GM19468 (cell line): ENCODE data around the gene SH3TC2.

Experiments used
- ATAC-seq: cut with Tn5 transposase; IDR thresholded peaks from one replicate; pipeline ENCODE4 v1.9.1; 2021; ENCODE audit warnings: mild to moderate bottlenecking, moderate library complexity, moderate number of reproducible peaks; ENCODE audit not compliant: unreplicated experiment; ENCODE audit errors: extremely low read depth

Gene SH3TC2

DNA sequence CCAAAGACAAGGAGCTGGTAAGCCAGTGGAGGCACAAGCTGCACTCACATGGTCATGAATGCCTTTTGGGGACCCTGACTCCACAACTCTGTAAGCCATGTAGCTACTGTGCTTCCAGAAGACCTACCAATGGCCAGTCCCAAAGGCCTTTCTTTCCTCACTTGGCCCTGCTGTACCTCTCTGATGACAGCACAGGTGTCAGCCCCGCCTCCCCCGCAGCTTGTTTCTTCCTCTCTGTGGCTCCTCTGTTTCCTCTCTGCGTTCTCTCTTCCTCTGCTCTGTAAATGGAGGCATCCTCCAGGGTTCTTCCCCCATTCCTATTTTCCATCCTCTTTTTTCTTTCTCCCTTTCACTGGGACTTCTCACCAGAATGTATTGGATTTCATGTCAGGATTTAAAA lies 26.7 kb downstream of the SH3TC2 start:
- no peak for ATAC-seq

- peak; percentile 67 for ATAC-seq
Observed at GRCh38 chr5:149035372-149035790, 27.5 kb downstream of the SH3TC2 start.

GRCh38 chr5:149030838-149031397 lies 31.9 kb downstream of the SH3TC2 start:
- ATAC-seq: no peak

GRCh38 chr5:149030392-149030791 lies 32.5 kb downstream of the SH3TC2 start:
- ATAC-seq: no peak

DNA sequence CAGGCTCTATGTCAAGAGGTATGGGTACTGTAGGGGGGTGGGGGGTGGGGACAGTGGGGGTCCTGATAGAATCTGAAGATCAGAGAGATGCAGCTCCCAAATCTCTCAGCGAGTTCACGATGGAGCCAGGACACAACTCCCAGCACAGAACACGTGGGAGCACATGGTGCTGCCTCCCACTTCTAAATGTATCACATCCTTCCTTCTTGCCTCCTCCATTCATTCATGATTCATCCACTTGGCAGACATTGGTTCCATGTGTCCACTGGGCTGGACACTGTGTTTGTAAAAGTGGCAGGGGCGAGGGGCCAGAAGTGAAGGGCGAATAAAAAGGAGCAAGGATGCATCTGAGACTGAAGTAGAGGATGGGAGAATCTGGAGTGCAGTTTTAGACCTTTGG lies 33.9 kb downstream of the SH3TC2 start:
- no peak for ATAC-seq

GRCh38 chr5:149028161-149028560 lies 34.7 kb downstream of the SH3TC2 start:
- no peak for ATAC-seq

- no peak for ATAC-seq
Observed at GRCh38 chr5:149027636-149028035, 35.2 kb downstream of the SH3TC2 start.

GRCh38 chr5:149024943-149025342 lies 37.9 kb downstream of the SH3TC2 start:
- no peak for ATAC-seq

DNA sequence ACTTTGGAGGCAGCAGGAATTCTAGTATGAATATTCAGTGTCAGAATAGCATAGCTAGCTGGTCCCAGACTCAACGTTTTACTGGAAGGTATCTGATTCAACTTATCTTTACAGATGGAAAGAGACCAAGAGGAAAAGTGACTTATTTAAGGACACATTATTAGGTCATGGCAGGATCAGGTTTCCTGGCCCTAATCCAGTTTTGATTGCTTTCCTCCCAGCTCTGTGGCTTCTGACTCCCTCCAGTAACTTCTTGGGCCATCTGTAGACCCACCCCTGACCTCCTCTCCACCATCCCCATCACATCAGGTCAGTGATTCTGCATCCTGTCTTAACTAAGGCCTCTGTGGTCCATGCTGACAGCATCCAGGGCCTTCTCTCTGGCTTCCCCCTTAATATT lies 38.4 kb downstream of the SH3TC2 start:
- ATAC-seq: no peak

- no peak for ATAC-seq
Observed at GRCh38 chr5:149022200-149022599, 40.7 kb downstream of the SH3TC2 start.

GRCh38 chr5:149019679-149020078 lies 43.2 kb downstream of the SH3TC2 start:
- no peak for ATAC-seq

GRCh38 chr5:149018909-149019443 lies 43.9 kb downstream of the SH3TC2 start:
- no peak for ATAC-seq

DNA sequence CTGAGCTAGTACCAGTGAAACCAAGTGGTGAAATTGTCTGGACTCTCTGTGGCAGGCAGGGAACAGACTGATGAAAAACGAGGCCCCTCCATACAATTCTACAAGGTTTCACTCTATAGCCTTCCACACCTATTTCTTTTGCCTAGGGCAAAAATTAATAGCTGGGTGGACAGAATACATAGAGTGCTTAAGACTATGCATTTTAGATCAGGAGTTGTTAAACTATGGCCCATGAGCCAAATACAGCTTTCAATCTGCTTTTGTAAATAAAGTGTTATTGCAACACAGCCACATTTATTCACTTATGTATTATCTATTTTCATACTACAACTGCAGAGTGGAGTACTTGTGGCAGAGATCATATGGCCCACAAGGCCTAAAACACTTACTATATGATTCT lies 45.2 kb downstream of the SH3TC2 start:
- ATAC-seq: no peak

- no peak for ATAC-seq
Observed at GRCh38 chr5:149015561-149015960, 47.3 kb downstream of the SH3TC2 start.

DNA sequence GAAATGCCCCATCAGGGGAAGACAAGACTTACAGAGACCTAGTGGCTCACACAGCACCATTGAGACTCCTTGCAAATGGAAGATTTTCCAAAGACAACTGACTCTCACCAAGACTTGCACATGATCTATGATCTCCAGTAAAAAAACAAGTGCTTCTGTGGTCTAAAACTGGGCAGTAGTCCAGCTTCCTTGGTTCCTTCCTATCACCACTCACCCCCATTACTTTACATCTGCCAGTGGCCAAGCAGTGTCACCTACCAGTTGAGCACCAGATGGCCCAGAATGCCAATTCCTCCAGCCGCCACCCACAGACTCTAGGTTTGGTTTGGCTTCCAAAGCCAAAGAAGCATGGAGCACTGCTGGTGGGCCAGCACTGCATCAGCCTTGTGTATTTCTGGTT lies 47.7 kb downstream of the SH3TC2 start:
- ATAC-seq: no peak

GRCh38 chr5:149014571-149015031 lies 48.3 kb downstream of the SH3TC2 start:
- no peak for ATAC-seq

GRCh38 chr5:149013796-149014195 lies 49.1 kb downstream of the SH3TC2 start:
- no peak for ATAC-seq

GRCh38 chr5:149012350-149012749 lies 50.5 kb downstream of the SH3TC2 start:
- no peak for ATAC-seq

- ATAC-seq: no peak
Observed at GRCh38 chr5:149011728-149012127, 51.1 kb downstream of the SH3TC2 start.

GRCh38 chr5:149011084-149011483 lies 51.8 kb downstream of the SH3TC2 start:
- no peak for ATAC-seq

- no peak for ATAC-seq
Observed at GRCh38 chr5:149007174-149007573, 55.7 kb downstream of the SH3TC2 start.

DNA sequence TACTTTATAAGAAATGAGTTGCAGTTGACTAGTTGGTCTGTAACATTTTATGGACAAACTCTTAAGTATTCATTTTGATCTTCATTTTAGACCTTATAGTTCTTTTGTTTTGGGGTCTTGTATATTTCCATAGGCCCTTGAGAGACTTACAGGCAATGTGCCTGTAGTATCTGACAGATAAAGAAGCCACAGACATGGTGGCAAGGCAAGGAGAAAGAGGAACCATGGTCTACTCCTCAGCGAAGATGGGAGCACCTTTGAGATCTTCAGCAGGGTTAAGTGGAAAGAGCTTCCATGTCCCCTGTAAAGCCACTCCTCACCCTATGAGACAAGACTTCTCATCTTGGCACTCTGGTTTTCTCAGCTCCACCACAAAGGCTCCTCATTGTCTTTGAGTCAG lies 56.4 kb downstream of the SH3TC2 start:
- ATAC-seq: no peak
